ENCODE results near the gene RPL26.
"Not testable (repeated sequence)": the region's sequence is repeated elsewhere in the genome, so short reads cannot be mapped to it uniquely, and the experiment has no call there.

The RPL26 gene

GRCh38 chr17:8393470-8394231 lies 10.7 kb upstream of the RPL26 start:
- peak; percentile 34 for DNase-seq

DNA sequence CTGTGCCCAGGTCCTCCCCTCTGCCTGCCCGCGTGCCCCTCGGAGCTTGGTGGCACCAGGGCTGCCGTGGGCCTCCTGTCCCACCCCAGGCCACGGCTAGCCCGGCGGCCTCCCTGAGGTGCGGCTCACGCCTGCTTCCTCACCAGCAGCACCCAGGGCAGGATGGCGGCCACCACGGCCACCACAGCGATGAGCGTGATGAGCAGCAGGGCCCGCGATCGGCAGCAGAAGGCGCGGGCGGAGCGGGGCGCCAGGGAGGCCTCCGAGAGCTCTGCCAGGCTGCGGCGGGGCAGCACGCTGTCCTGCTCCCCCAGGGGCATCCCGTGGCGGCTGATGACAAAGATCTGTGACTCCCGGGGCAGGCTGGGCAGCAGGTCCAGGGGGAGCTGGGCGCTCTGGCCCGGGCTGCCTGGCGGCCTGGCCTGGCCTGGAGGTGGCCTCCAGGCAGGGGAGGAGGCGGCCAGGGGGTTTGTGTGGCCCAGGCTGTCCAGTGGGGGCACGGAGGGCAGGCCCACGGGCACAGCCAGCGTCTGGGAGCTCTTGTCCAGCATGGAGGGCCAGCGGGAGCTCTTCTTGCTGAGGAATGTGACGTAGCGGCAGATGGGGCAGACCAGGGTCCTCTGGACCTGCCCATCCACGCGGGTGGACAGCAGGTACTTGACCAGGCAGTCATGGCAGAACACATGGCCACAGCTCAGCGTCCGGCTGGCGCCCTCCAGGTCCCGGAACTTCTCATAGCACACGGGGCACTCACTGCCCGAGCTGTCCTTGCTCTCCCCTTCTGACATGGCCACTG lies 9.9 kb upstream of the RPL26 start:
- no peak for DNase-seq

DNA sequence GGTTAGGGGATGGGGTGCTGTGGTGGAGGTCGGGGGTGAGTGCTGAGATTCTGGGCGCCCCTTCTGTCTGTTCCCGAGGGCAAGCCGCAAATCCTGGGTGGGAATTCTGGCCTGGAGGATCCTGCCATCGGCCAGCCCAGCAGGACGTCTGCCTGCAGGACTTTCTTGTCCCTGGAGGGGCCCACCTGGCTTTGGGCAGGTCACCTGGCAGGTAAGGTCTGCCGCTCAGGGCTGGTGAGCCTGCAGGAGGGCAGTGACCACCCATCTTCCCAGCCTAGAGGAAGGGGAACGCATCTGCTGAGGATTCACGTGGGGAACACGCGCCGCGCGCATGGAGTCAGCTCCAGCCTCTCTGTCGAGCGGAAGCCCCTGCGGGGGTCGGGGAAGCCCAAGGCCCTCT lies 9.3 kb upstream of the RPL26 start:
- no peak for DNase-seq

DNA sequence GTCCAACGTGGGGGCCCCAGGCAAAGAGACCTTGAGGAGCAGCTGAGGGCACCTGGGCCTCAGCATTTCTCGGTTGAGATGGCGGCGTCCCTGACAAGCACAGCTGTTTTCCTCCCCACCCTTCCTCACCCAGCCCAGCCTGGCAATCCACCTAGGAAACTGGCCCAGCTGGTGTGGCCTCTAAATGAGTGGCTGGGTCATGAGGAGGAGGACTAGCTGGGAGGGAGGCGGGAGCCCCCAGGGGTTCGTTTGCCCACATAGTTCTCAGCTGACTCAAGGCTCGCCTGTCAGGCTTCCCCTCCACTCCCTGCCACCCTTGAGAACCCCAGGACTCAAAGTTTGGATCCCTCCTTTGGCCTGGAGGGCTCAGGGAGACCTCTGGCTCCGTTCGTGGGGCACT lies 8.7 kb upstream of the RPL26 start:
- DNase-seq, result no peak

GRCh38 chr17:8387914-8388651 lies 5.1 kb upstream of the RPL26 start:
- DNase-seq, result peak; percentile 37

GRCh38 chr17:8386841-8387240 lies 3.8 kb upstream of the RPL26 start:
- DNase-seq, result no peak

DNA sequence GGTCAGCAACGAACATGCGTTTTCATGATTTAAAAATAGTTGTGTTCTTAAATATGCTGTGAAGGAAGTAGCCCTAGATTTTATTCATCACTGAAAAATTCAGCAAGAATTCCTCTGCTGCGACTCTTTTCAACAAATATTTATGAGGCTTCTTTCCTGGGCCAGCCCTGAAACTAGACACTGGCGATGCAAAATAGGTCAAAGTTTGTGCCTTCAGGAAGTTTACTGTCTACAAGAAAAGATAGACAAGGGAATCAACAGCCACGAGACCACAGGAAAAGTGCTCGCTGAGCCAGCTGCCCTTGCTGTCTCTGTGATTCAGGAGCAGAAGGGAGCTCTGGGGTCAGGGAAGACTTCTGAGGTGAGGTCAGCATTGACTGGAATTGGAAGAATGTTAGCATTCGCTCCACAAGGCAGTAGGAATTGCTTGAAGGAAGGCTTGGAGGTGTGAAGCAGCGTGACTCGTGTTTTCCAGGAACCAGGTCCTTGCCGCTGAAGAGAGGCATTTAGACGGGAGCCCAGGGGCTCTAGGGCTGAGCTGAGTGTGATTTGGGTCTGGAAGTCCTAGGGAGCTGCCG lies 1.9 kb upstream of the RPL26 start:
- no peak for DNase-seq

- no peak for DNase-seq
Observed at GRCh38 chr17:8382880-8383142, 182 bp downstream of the RPL26 start.

- no peak for DNase-seq
Observed at GRCh38 chr17:8382052-8382879, 727 bp downstream of the RPL26 start.

GRCh38 chr17:8380049-8380448 lies 2.9 kb downstream of the RPL26 start:
- DNase-seq, result no peak

- DNase-seq, result not testable (repeated sequence)
Observed at GRCh38 chr17:8378117-8378516, 4.9 kb downstream of the RPL26 start.

DNA sequence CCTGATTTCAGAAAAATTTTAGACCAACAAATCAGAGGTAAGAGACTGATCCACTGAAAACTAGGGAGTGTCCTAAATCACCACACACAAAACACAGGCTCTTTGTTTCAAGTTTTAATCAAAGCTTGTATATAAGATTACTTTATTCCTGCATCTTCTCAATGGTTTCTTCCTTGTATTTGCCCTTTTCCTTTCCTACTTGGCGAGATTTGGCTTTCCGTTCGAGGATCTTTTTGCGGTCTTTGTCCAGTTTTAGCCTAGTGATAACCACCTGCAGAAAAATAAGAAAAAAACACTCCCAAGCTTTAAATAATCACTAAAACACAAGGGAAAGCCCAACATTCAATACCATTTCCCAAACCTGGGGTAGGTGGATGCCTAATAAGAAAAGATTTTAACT lies 5.6 kb downstream of the RPL26 start:
- DNase-seq, result no peak

DNA sequence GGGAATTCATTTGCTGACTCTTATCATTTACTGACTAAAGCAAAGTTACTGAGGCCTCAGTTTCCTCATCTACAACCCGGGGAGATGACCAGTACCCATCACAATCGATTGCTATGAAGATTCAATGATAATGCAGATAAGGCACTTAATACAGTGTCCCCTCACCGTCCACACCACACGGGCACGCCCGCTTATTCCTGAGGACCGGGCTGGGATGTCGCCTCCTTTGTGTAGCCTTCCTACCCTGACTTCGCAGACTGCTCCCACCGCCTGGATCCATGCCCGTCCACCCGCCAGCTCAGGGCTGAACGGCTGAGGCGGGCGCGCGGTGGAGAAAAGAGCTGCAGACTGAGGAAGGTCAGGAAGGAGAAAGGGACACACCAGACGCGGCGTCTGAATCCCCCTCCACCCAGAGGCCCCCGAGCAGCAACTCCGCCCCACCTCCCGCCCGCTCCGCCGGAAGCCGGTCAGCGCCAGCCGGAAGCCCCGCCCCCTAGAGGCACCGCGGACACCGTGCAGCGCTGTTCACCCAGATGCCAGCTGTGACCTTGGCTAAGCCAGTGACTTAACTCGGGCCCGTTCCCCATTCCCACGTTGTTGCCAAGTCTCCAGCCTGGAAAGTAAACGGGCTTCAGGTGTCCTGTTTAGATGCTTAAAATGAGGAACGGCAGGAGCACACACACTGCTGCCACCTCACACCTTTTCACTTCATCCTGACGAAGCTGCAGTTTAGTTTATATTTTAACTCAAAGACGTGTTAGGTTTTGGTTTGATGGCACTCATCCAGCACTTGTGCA lies 6.5 kb downstream of the RPL26 start, which contains the start of gene KRABD2:
KRABD2 (minus strand) TSS at position 434 of the 797 bp plus-strand sequence.
- DNase-seq, result peak; percentile 92

DNA sequence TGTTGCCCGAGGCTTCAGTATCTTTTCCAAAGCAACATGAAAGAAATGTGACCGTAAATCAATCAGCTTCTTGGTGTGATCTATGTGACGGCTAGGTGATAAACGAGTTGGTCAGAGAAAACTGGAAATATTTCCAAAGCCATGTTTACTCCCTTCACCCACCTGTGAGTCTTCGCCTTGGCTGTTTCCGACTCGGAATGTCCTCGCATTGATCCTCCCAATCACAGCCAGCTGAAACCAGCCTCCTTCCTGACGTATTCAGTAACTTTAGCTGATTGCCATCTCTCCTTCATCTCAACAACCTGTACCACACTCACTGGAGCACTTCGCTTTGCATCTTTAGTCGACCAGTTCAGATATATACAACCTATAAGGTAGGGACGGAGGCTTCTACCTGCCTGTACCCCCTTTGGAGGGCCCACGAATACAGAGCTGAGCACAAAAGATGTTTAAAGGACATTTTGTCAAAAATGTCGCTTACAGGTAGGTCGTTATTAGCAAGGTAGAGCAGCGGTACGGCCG lies 7.2 kb downstream of the RPL26 start:
- DNase-seq, result no peak

- DNase-seq, result not testable (repeated sequence)
Observed at GRCh38 chr17:8373856-8374255, 9.1 kb downstream of the RPL26 start.

GRCh38 chr17:8372422-8372821 lies 10.6 kb downstream of the RPL26 start:
- DNase-seq, result no peak

- DNase-seq, result no peak
Observed at GRCh38 chr17:8371786-8372185, 11.2 kb downstream of the RPL26 start.

- DNase-seq, result no peak
Observed at GRCh38 chr17:8369944-8370343, 13.0 kb downstream of the RPL26 start.

DNA sequence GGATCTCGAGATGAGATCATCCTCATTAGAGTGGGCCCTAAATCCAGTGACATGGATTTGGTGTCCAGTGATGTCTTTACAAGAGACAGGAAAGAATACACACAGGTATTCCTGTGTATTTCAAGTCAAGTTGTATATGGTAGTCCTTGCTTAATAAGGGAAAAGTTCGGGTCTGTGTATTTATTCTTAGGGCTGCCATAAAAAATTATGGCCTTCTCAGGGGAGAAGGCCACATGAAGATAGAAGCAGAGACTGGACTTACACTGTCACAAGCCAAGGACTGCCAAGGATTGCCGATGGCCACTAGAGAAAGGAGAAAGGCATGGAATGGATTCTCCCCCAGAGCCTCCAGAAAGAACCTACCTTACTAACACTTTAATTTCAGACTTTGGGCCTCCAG lies 14.8 kb downstream of the RPL26 start:
- no peak for DNase-seq

GRCh38 chr17:8366231-8366630 lies 16.8 kb downstream of the RPL26 start:
- no peak for DNase-seq

- no peak for DNase-seq
Observed at GRCh38 chr17:8365143-8365542, 17.9 kb downstream of the RPL26 start.
